AG04449 (cell line): ENCODE data around the gene CCDC158.
"Not testable (repeated sequence)": the region's sequence is repeated elsewhere in the genome, so short reads cannot be mapped to it uniquely, and the experiment has no call there.

ENCODE experiments used
- CTCF ChIA-PET: fragments of 350-600 bp; formaldehyde crosslinking; extraction: SDS; loops from one replicate; lab custom pipeline; 2021; ENCODE audit warnings: antibody characterized with exemption; lab: Yijun Ruan, JAX
- POLR2A ChIA-PET: fragments of 400-600, 350-600 bp; formaldehyde crosslinking; extraction: SDS; loops from one replicate; lab custom pipeline; 2020; ENCODE audit warnings: antibody characterized with exemption, inconsistent platforms; lab: Yijun Ruan, JAX
- DNase-seq: peaks from one replicate; pipeline ENCODE4 v3.0.0-alpha.2; 2010; ENCODE audit warnings: low read depth, low spot score
- H3K4me3 ChIP-seq: 2 replicates; pipeline ENCODE4 v1.5.1; 2011; ENCODE audit warnings: low read depth, mild to moderate bottlenecking, control low read depth, low read length
- TF ChIP-seq, protein P1 (sequence below): IDR thresholded peaks from one replicate; pipeline ENCODE4 v1.5.1; 2011; ENCODE audit warnings: mild to moderate bottlenecking, moderate library complexity, low read length, control low read depth, inconsistent platforms; ENCODE audit not compliant: insufficient read depth; ENCODE audit errors: missing control alignments

The CCDC158 gene

DNA sequence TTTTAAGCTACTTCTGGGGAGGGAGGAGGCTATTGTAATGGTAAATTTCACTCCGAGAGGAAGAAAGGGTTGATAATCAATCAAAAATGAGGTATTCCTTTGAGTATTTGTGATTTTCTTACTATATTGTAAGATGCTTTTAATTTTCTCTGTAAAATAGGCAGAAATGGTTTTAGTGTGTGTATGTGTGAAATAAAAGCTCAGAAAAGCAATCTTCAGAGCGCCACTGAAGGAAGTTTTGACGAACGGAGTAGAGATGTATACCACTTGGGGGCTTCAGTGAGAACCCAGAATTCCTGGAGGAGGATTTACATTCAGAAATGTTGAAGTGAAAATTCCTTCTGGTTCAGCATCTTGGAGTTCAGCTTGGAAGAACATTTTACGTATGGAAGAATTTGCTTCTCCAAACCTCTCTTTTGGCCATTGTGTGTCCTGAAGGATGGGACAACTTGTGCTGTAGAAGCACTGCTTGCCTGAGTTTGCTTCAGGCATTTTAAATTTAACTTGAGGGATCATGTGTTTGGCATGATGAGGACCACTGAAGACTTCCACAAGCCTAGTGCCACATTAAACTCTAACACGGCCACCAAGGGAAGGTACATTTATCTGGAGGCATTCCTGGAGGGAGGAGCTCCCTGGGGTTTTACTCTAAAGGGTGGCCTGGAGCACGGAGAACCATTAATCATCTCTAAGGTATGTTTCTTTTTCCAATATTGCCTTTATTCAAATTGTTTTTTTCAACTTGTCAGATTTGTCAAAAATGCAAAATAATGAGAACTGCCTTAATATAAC, 14.8 kb upstream of the CCDC158 start:
- TF ChIP-seq, protein P1, sequence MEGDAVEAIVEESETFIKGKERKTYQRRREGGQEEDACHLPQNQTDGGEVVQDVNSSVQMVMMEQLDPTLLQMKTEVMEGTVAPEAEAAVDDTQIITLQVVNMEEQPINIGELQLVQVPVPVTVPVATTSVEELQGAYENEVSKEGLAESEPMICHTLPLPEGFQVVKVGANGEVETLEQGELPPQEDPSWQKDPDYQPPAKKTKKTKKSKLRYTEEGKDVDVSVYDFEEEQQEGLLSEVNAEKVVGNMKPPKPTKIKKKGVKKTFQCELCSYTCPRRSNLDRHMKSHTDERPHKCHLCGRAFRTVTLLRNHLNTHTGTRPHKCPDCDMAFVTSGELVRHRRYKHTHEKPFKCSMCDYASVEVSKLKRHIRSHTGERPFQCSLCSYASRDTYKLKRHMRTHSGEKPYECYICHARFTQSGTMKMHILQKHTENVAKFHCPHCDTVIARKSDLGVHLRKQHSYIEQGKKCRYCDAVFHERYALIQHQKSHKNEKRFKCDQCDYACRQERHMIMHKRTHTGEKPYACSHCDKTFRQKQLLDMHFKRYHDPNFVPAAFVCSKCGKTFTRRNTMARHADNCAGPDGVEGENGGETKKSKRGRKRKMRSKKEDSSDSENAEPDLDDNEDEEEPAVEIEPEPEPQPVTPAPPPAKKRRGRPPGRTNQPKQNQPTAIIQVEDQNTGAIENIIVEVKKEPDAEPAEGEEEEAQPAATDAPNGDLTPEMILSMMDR, result no peak
- no peak for DNase-seq
- ChIA-PET POLR2A (interaction anchor here (1.2 kb wide), 1 partner anchor 12 kb away, joined by 3 read pairs; no protein-coding TSS in a partner anchor), CTCF (interaction anchor here (0.8 to 21.4 kb wide), 16 partner anchors 8 to 769 kb away, joined by 3 to 586 read pairs (median 4); partner anchors contain the start of gene CCDC158)
- no peak overlapping the region for H3K4me3 ChIP-seq

DNA sequence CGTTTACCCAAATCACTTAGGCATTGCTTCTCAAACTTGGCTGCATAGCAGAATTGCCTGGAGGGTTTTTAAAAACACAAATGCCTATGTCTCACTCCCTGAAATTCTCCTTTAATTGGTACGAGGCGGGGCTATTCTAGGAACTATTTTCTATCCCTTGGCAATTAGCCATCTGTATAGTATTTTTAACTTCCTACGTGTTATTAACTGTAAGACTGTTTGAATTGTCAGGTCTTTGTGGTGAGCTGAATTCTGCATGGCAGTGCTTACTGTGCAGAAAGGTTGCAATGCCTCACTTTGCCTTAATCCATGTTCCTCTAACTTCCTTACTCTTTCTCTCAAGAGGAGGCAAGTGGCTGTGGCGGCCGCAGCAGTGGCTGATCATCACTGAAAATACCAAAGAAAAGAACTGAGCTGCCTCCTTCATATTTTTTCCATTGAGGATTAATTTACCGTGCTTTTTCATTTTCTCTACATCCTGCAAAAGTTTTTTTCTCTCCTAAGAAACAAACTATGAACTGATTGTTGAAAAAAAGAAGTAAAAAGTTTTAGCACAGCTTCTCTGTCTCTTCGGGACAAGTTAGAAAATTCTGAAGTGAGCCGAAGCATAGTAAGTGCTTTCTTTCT, 14.1 kb upstream of the CCDC158 start, which contains the start of gene SHROOM3:
SHROOM3 (plus strand) TSS at position 329 of the 627 bp plus-strand sequence. CDS start 824 bp downstream, outside the sequence.
- TF ChIP-seq, protein P1, result no peak
- ChIA-PET POLR2A (interaction anchor here (1.2 kb wide), 1 partner anchor 12 kb away, joined by 3 read pairs; no protein-coding TSS in a partner anchor), CTCF (interaction anchor here (0.8 to 21.4 kb wide), 15 partner anchors 8 to 769 kb away, joined by 3 to 586 read pairs (median 4); partner anchors contain the start of gene CCDC158)
- DNase-seq, result no peak
- no peak within 1 kb of the TSS for H3K4me3 ChIP-seq

DNA sequence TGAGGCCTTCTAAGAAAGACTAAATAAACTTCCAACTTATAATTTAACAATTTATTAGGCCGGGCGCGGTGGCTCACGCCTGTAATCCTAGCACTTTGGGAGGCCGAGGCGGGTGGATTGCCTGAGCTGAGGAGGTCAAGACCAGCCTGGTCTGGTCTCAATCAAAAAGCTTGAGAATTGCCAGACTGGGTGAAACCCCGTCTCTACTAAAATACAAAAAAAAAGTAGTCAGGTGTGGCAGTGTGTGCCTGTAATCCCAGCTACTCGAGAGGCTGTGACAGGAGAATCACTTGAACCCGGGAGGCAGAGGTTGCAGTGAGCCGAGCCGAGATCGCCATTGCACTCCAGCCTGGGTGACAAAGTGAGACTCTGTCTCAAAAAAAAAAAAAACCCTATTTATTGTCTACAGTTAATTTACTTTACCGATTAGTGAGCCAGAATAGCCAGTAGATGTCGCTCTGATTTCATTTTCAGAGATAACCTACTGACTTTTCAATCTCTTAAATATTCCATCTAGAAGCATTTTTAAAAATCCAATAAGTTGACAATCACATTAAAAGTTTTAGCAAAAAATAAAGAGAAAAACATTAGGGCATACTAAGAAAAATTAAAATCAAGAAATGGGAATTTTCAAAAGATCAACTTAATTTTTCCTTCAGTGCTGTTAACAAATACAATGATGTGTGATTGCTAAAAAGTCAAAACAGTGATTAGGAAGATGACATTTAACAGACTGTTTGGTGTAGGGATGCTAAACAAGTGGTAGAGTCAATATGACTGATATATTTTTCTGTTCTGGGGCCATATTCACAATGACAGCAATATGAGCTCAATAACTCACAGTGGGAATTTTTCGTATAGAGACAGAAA, 9.8 kb upstream of the CCDC158 start:
- ChIA-PET CTCF (interaction anchor here (0.6 to 21.4 kb wide), 31 partner anchors 9 to 927 kb away, joined by 3 to 586 read pairs (median 5); partner anchors contain the start of gene CCDC158), POLR2A (no interaction called here)
- peak; percentile 14 for DNase-seq
- TF ChIP-seq, protein P1, result peak; percentile 36
- H3K4me3 ChIP-seq, result no peak overlapping the region

DNA sequence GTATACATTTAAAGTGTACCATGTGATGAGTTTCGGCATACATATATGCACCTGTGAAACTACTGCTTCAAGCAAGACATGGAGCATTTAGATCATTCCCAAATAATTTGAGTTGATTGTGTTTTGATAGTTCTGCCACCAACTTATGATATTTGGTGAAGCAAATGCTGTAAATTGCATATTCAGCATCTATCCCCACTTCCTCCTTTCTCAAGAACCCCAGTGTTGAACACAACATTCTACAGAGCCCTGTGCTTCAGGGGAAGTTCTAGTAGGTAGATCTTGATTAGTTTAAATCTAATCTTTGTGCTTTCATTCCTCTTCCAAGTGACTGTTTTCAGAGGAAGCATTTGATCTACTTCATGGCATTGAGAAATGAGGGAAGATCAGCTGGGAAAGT, 8.7 kb upstream of the CCDC158 start:
- no peak overlapping the region for H3K4me3 ChIP-seq
- TF ChIP-seq, protein P1, result no peak
- CTCF ChIA-PET, result interaction anchor here (1.0 to 21.4 kb wide), 12 partner anchors 8 to 250 kb away, joined by 3 to 586 read pairs (median 14); partner anchors contain the start of gene CCDC158
- DNase-seq, result no peak
- POLR2A ChIA-PET, result no interaction called here

DNA sequence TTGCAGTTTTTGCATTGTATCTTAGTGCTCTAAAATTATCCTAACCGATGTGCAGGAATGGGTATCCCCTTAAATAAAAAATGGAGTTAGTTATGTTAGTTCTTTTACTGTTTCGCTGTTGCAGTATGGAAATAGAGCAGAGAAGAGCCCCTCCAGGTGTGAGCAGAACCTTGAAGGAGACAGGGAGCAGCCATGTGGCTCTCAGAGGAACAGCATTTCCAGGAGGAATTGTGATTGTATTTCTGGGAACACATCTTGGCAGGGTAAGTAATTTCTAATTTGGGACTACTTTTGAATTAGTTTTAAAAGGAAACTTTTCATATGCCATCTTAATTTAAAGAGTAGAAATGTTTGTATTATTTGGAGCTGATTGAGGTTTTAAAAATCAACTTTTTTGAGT, 5.3 kb upstream of the CCDC158 start:
- no peak for DNase-seq
- TF ChIP-seq, protein P1, result no peak
- POLR2A ChIA-PET, result no interaction called here
- CTCF ChIA-PET, result interaction anchor here (1.3 to 21.4 kb wide), 5 partner anchors 10 to 246 kb away, joined by 3 to 586 read pairs (median 17); partner anchors contain the start of gene SHROOM3
- H3K4me3 ChIP-seq, result no peak overlapping the region

DNA sequence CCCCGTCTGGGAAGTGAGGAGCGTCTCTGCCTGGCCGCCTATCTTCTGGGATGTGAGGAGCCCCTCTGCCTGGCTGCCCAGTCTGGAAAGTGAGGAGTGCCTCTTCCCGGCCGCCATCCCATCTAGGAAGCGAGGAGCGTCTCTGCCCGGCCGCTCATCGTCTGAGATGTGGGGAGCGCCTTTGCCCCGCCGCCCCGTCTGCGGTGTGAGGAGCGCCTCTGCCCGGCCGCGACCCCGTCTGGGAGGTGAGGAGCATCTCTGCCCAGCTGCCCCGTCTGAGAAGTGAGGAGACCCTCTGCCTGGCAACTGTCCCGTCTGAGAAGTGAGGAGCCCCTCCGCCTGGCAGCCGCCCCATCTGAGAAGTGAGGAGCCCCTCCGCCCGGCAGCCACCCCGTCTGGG, 2.2 kb upstream of the CCDC158 start:
- DNase-seq, H3K4me3 ChIP-seq, POLR2A ChIA-PET: not testable (repeated sequence)
- CTCF ChIA-PET, result interaction anchor here (2.2 kb wide), 1 partner anchor 7 kb away, joined by 14 read pairs; no protein-coding TSS in a partner anchor
